ENCODE measurements around the gene FKBP1A.

FKBP1A gene

GRCh38 chr20:1392693-1393506 is at the start of gene FKBP1A:
FKBP1A (minus strand) TSS chr20:1393054; CDS start chr20:1392998, 56 bp downstream.
- Mint-ChIP-seq H3K27ac (peak within 1 kb of the TSS; percentile 91), H3K9me3 (peaks cover 10% of the 10 kb centered on the region), H3K4me1 (ENCODE audit: low read depth) (peaks cover 56% of the 10 kb centered on the region), H3K36me3 (ENCODE audit: low read depth) (peaks cover 15% of the 10 kb centered on the region), H3K27me3 (ENCODE audit: low read depth) (peaks cover 29% of the 10 kb centered on the region), H3K4me3 (peak within 1 kb of the TSS; percentile 91)

- H3K27me3 Mint-ChIP-seq (ENCODE audit: low read depth), result peaks cover 3% of the 10 kb centered on the region
- no peak overlapping the region for H3K27ac Mint-ChIP-seq
- no peaks in the 10 kb centered on the region for H3K9me3 Mint-ChIP-seq
- H3K4me1 Mint-ChIP-seq (ENCODE audit: low read depth), result peaks cover 2% of the 10 kb centered on the region
- H3K4me3 Mint-ChIP-seq, result no peak overlapping the region
- peaks cover 31% of the 10 kb centered on the region for H3K36me3 Mint-ChIP-seq (ENCODE audit: low read depth)
Observed at GRCh38 chr20:1442304-1442703, 49.5 kb upstream of the FKBP1A start.

DNA sequence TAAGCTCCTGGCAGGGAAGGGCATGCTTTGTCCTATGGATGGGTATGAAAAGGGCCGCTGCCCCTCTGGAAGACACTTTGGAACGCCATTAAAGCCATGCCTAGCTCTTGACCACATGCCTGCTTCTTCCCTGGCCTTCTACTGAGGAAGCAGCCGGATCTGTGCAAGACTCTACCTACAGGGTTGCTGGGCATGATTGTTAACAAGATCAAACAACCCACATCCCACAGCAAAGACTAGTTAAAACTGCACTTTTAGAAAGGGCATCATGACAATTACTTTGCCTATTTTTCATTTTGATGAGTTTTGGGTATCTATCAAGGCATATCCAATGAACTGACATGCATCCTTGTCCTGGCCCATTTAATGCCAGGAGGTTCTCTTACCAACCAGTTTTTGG is 48.3 kb upstream of the FKBP1A start:
- no peaks in the 10 kb centered on the region for H3K9me3 Mint-ChIP-seq
- H3K36me3 Mint-ChIP-seq (ENCODE audit: low read depth), result peaks cover 27% of the 10 kb centered on the region
- H3K4me3 Mint-ChIP-seq, result no peak overlapping the region
- peaks cover 5% of the 10 kb centered on the region for H3K27me3 Mint-ChIP-seq (ENCODE audit: low read depth)
- no peak overlapping the region for H3K27ac Mint-ChIP-seq
- H3K4me1 Mint-ChIP-seq (ENCODE audit: low read depth), result peaks cover 5% of the 10 kb centered on the region

GRCh38 chr20:1440024-1440423 is 47.2 kb upstream of the FKBP1A start:
- Mint-ChIP-seq H3K27ac (no peak overlapping the region), H3K36me3 (ENCODE audit: low read depth) (peaks cover 21% of the 10 kb centered on the region), H3K27me3 (ENCODE audit: low read depth) (peaks cover 5% of the 10 kb centered on the region), H3K9me3 (no peaks in the 10 kb centered on the region), H3K4me3 (no peak overlapping the region), H3K4me1 (ENCODE audit: low read depth) (peaks cover 12% of the 10 kb centered on the region)

DNA sequence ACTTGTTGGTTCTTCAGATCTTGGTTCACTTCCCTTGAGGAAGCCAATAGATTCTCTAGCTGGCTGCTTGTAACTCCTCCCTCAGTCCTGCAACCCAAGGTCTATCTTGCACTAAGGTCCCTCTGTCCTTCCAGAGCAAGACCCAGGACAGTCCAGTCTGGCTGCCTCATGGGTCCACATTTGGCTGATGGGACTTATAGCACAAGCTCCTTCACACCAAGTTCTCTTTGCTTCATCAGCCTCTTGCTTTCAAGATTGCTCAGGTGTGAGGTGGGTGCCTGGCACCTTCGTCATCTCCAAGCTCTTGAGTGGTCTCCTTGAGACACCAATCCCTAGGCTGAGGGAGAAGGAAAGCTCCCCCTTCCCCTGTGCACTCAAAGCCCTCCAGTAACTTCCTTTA is 45.5 kb upstream of the FKBP1A start:
- Mint-ChIP-seq H3K9me3 (no peaks in the 10 kb centered on the region), H3K27ac (no peak overlapping the region), H3K36me3 (ENCODE audit: low read depth) (peaks cover 15% of the 10 kb centered on the region), H3K4me1 (ENCODE audit: low read depth) (peaks cover 20% of the 10 kb centered on the region), H3K27me3 (ENCODE audit: low read depth) (peaks cover 12% of the 10 kb centered on the region), H3K4me3 (no peak overlapping the region)

DNA sequence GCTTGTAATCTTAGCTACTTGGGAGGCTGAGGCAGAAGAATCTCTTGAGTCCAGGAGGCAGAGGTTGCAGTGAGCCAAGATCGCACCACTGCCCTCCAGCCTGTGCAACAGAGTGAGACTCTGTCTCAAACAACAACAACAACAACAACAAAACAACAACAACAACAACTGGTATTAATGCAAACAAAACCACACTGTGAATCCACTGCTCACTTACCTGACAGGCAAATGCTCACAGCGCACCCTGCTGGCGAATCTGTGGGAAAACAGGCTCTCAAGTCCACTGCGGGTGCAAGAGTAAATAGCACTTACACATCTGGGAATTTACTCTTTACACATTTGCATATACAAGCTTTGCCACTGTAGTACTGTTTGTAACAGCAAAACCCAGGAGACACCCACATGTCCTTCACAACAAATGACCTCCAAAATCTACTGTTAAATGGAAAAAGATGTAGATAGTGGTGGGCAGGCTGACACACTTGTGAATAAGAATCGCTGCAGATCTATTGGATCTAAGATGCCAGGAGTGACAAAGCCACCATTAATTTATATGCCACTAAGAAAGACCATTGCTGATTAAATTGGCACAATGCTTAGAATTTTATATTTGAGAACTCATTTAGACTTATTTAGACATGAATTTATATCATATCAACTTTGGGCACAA is 44.5 kb upstream of the FKBP1A start:
- Mint-ChIP-seq H3K27ac (no peak overlapping the region), H3K4me1 (ENCODE audit: low read depth) (peaks cover 20% of the 10 kb centered on the region), H3K4me3 (no peak overlapping the region)

GRCh38 chr20:1436263-1436662 is 43.4 kb upstream of the FKBP1A start:
- Mint-ChIP-seq H3K27ac (no peak overlapping the region), H3K4me1 (ENCODE audit: low read depth) (peaks cover 20% of the 10 kb centered on the region), H3K36me3 (ENCODE audit: low read depth) (peaks cover 9% of the 10 kb centered on the region), H3K9me3 (no peaks in the 10 kb centered on the region), H3K27me3 (ENCODE audit: low read depth) (peaks cover 28% of the 10 kb centered on the region), H3K4me3 (no peak overlapping the region)

More for the DNA sequence above, 44.5 kb upstream of the FKBP1A start:
- H3K36me3 Mint-ChIP-seq (ENCODE audit: low read depth), result peaks cover 14% of the 10 kb centered on the region
- H3K27me3 Mint-ChIP-seq (ENCODE audit: low read depth), result peaks cover 18% of the 10 kb centered on the region
- no peaks in the 10 kb centered on the region for H3K9me3 Mint-ChIP-seq

DNA sequence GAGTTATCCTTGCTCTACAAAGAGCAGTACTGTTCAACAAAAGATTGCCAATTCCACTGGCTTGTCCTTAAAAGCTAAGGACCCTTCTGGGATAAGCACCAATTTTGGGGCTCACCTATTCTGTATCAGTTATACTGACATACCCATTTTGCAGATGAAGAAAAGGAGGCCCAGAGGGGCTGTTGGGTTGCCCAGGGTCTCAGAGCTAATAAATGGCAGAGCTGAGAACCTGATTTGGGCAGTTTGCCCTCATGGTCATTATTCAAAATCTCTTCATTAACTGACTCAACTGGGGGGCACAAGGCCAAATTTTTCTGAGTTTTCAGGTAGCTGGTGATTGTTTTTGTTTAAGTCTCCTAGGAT is 42.5 kb upstream of the FKBP1A start:
- Mint-ChIP-seq H3K4me1 (ENCODE audit: low read depth) (peaks cover 22% of the 10 kb centered on the region), H3K27ac (no peak overlapping the region), H3K4me3 (no peak overlapping the region), H3K27me3 (ENCODE audit: low read depth) (peaks cover 35% of the 10 kb centered on the region), H3K9me3 (no peaks in the 10 kb centered on the region), H3K36me3 (ENCODE audit: low read depth) (peaks cover 9% of the 10 kb centered on the region)

- Mint-ChIP-seq H3K27ac (peak overlapping the region; percentile 78), H3K9me3 (no peaks in the 10 kb centered on the region), H3K4me3 (peak overlapping the region; percentile 12), H3K36me3 (ENCODE audit: low read depth) (peaks cover 7% of the 10 kb centered on the region), H3K27me3 (ENCODE audit: low read depth) (peaks cover 38% of the 10 kb centered on the region), H3K4me1 (ENCODE audit: low read depth) (peaks cover 22% of the 10 kb centered on the region)
Observed at GRCh38 chr20:1434571-1435336, 41.9 kb upstream of the FKBP1A start.

DNA sequence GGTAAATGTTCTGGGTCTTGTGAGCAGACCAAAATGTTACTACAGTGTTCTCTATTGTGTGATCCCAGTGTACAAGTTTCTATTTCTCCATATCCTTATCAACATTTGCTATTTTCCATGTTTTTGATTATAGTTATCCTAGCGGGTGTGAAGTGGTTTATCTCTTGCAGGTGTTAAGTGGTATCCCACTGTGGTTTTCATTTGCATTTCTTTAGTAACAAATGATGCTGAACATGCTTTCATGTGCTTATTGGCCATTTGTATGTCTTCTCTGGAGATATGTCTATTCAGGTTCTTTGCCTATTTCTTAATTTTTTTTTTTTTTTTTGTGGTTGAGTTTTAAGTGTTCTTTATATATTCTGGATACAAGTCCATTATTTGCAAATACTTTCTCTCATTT is 38.3 kb upstream of the FKBP1A start:
- peaks cover 7% of the 10 kb centered on the region for H3K36me3 Mint-ChIP-seq (ENCODE audit: low read depth)
- H3K4me3 Mint-ChIP-seq, result no peak overlapping the region
- H3K9me3 Mint-ChIP-seq, result no peaks in the 10 kb centered on the region
- H3K4me1 Mint-ChIP-seq (ENCODE audit: low read depth), result peaks cover 23% of the 10 kb centered on the region
- H3K27me3 Mint-ChIP-seq (ENCODE audit: low read depth), result peaks cover 37% of the 10 kb centered on the region
- no peak overlapping the region for H3K27ac Mint-ChIP-seq

- Mint-ChIP-seq H3K9me3 (no peaks in the 10 kb centered on the region), H3K36me3 (ENCODE audit: low read depth) (peaks cover 7% of the 10 kb centered on the region), H3K4me1 (ENCODE audit: low read depth) (peaks cover 17% of the 10 kb centered on the region), H3K27me3 (ENCODE audit: low read depth) (peaks cover 40% of the 10 kb centered on the region), H3K4me3 (no peak overlapping the region), H3K27ac (no peak overlapping the region)
Observed at GRCh38 chr20:1430004-1430451, 37.2 kb upstream of the FKBP1A start.

- Mint-ChIP-seq H3K9me3 (no peaks in the 10 kb centered on the region), H3K4me1 (ENCODE audit: low read depth) (peaks cover 10% of the 10 kb centered on the region), H3K27me3 (ENCODE audit: low read depth) (peaks cover 35% of the 10 kb centered on the region), H3K27ac (no peak overlapping the region), H3K36me3 (ENCODE audit: low read depth) (peaks cover 7% of the 10 kb centered on the region), H3K4me3 (no peak overlapping the region)
Observed at GRCh38 chr20:1429143-1429728, 36.4 kb upstream of the FKBP1A start.

DNA sequence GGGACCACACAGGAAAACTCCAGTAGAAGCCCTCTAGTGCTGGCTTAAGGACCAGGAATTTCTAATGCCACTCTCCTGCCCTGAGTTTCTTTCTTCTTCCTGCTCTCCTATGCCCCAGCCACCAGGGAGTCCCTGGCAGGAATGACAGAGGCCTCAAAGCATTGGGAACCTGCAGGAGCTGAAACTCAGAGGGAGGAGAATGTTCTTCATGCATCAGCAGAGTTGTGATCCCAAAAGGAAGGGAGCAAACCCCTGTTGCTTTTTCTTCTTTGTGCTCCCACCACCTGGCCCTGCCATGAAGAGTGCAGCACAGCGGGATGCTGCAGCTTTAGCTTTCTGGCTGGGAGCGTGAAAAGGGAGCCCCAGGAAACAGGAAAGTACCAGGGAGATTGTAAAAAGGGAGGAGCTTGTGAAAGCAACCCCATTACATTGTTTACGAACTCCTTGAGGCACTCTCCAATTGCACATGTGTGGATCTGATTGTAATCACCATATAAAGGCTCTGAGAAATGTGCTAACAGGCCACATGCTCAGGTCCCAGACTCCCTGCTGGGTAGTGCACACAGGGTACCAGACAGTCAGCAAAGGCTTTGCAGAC is 34.7 kb upstream of the FKBP1A start:
- no peak overlapping the region for H3K27ac Mint-ChIP-seq
- H3K9me3 Mint-ChIP-seq, result no peaks in the 10 kb centered on the region
- no peak overlapping the region for H3K4me3 Mint-ChIP-seq
- peaks cover 3% of the 10 kb centered on the region for H3K36me3 Mint-ChIP-seq (ENCODE audit: low read depth)
- peaks cover 14% of the 10 kb centered on the region for H3K4me1 Mint-ChIP-seq (ENCODE audit: low read depth)
- H3K27me3 Mint-ChIP-seq (ENCODE audit: low read depth), result peaks cover 30% of the 10 kb centered on the region
